Lower leg skin (tissue), 3 donors: ENCODE data around the gene MEGF8.

Experiments
- POLR2A ChIP-seq, 2 donors: fragments of 450-650 bp; IDR thresholded peaks; one replicate each; pipeline ENCODE4 v1.6.1; 2016 to 2017; ENCODE audit warnings: antibody characterized with exemption in 2 of 2, mild to moderate bottlenecking in 1 of 2, moderate library complexity in 1 of 2
- TF ChIP-seq, protein P1 (sequence below), 3 donors: fragments of 450-650 bp; IDR thresholded peaks; one replicate each; pipeline ENCODE4 v1.5.1; 2016; ENCODE audit warnings: antibody characterized with exemption in 3 of 3, mild to moderate bottlenecking in 3 of 3, moderate library complexity in 2 of 3

DNA sequence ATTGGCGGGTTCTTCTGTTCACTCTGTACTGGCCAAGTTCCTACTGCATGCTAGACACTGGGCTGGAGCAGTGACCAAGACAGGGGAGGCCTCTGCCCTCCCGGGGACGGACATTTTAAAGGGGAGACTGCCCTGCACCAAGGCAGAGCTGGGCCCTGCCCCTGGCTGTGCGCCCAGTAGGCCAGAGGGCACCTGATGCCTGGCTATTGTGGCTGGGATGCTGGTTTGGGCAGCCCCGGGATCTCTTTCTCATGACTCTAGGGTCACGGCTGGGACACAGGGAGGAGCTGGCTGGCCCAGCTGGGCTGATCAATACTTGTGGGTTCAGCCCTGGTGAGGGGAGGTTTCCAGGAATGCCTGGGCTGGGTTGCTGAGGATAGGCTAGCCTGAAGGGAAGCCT lies 84.0 kb downstream of the MEGF8 start:
- TF ChIP-seq, protein P1, sequence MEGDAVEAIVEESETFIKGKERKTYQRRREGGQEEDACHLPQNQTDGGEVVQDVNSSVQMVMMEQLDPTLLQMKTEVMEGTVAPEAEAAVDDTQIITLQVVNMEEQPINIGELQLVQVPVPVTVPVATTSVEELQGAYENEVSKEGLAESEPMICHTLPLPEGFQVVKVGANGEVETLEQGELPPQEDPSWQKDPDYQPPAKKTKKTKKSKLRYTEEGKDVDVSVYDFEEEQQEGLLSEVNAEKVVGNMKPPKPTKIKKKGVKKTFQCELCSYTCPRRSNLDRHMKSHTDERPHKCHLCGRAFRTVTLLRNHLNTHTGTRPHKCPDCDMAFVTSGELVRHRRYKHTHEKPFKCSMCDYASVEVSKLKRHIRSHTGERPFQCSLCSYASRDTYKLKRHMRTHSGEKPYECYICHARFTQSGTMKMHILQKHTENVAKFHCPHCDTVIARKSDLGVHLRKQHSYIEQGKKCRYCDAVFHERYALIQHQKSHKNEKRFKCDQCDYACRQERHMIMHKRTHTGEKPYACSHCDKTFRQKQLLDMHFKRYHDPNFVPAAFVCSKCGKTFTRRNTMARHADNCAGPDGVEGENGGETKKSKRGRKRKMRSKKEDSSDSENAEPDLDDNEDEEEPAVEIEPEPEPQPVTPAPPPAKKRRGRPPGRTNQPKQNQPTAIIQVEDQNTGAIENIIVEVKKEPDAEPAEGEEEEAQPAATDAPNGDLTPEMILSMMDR (IDR thresholded peaks at IDR 0.05), result no peak
- TF ChIP-seq POLR2A (IDR thresholded peaks at IDR 0.05), result no peak
